Skin epidermis (tissue), 12 donors: ENCODE data around the gene ACACA.

Source experiments
- H3K27ac ChIP-seq, 21 experiments: fragments of 200-600 bp; sonication (generic) in 11 of 21; one replicate each; pipeline ENCODE4 v1.5.0; 2020; ENCODE audit warnings: mild to moderate bottlenecking in 3 of 21, inconsistent platforms in 2 of 21, moderate library complexity in 2 of 21
- H3K4me3 ChIP-seq, 7 experiments: fragments of 200-600 bp; sonication (generic) in 2 of 7; one replicate each; pipeline ENCODE4 v1.5.0; 2020; ENCODE audit warnings: inconsistent platforms in 2 of 7, mild to moderate bottlenecking in 2 of 7, moderate library complexity in 1 of 7

Gene ACACA

GRCh38 chr17:37256627-37257026 lies 150.0 kb downstream of the ACACA start:
- H3K27ac ChIP-seq: no peak overlapping the region
- H3K4me3 ChIP-seq: no peak overlapping the region

- H3K4me3 ChIP-seq: no peak overlapping the region
Observed at GRCh38 chr17:37255432-37255831, 151.2 kb downstream of the ACACA start.

GRCh38 chr17:37247825-37248224 lies 158.8 kb downstream of the ACACA start:
- Histone ChIP-seq H3K27ac (no peak overlapping the region), H3K4me3 (no peak overlapping the region)

More at GRCh38 chr17:37255432-37255831, 151.2 kb downstream of the ACACA start:
- no peak overlapping the region for H3K27ac ChIP-seq

GRCh38 chr17:37246085-37246484 lies 160.6 kb downstream of the ACACA start:
- Histone ChIP-seq H3K27ac (no peak overlapping the region), H3K4me3 (no peak overlapping the region)

- Histone ChIP-seq H3K4me3 (no peak overlapping the region), H3K27ac (no peak overlapping the region)
Observed at GRCh38 chr17:37240381-37240780, 166.3 kb downstream of the ACACA start.

- H3K27ac ChIP-seq: no peak overlapping the region
- H3K4me3 ChIP-seq: no peak overlapping the region
Observed at GRCh38 chr17:37239690-37240334, 166.8 kb downstream of the ACACA start.

- no peak overlapping the region for H3K4me3 ChIP-seq
- H3K27ac ChIP-seq: no peak overlapping the region
Observed at GRCh38 chr17:37234106-37234505, 172.5 kb downstream of the ACACA start.

- Histone ChIP-seq H3K27ac (no peak overlapping the region), H3K4me3 (no peak overlapping the region)
Observed at GRCh38 chr17:37233036-37233435, 173.6 kb downstream of the ACACA start.

GRCh38 chr17:37231887-37232286 lies 174.7 kb downstream of the ACACA start:
- H3K4me3 ChIP-seq: no peak overlapping the region

GRCh38 chr17:37230633-37231032 lies 176.0 kb downstream of the ACACA start:
- Histone ChIP-seq H3K4me3 (no peak overlapping the region), H3K27ac (no peak overlapping the region)

More at GRCh38 chr17:37231887-37232286, 174.7 kb downstream of the ACACA start:
- no peak overlapping the region for H3K27ac ChIP-seq

GRCh38 chr17:37225465-37225864 lies 181.2 kb downstream of the ACACA start:
- no peak overlapping the region for H3K27ac ChIP-seq
- H3K4me3 ChIP-seq: no peak overlapping the region

GRCh38 chr17:37221865-37222264 lies 184.8 kb downstream of the ACACA start:
- H3K27ac ChIP-seq: no peak overlapping the region

GRCh38 chr17:37220607-37220953 lies 186.1 kb downstream of the ACACA start:
- no peak overlapping the region for H3K27ac ChIP-seq
- no peak overlapping the region for H3K4me3 ChIP-seq

More at GRCh38 chr17:37221865-37222264, 184.8 kb downstream of the ACACA start:
- no peak overlapping the region for H3K4me3 ChIP-seq

- no peak overlapping the region for H3K4me3 ChIP-seq
- H3K27ac ChIP-seq: no peak overlapping the region
Observed at GRCh38 chr17:37219876-37220606, 186.6 kb downstream of the ACACA start.

GRCh38 chr17:37218849-37219248 lies 187.8 kb downstream of the ACACA start:
- H3K4me3 ChIP-seq: no peak overlapping the region
- no peak overlapping the region for H3K27ac ChIP-seq

- no peak overlapping the region for H3K4me3 ChIP-seq
- H3K27ac ChIP-seq: no peak overlapping the region
Observed at GRCh38 chr17:37214416-37214815, 192.2 kb downstream of the ACACA start.

- Histone ChIP-seq H3K27ac (no peak overlapping the region), H3K4me3 (no peak overlapping the region)
Observed at GRCh38 chr17:37213927-37214326, 192.7 kb downstream of the ACACA start.

GRCh38 chr17:37212179-37212578 lies 194.5 kb downstream of the ACACA start:
- no peak overlapping the region for H3K27ac ChIP-seq
- H3K4me3 ChIP-seq: no peak overlapping the region

GRCh38 chr17:37211136-37211535 lies 195.5 kb downstream of the ACACA start:
- Histone ChIP-seq H3K4me3 (no peak overlapping the region), H3K27ac (no peak overlapping the region)

GRCh38 chr17:37207103-37207502 lies 199.5 kb downstream of the ACACA start:
- H3K4me3 ChIP-seq: no peak overlapping the region
- H3K27ac ChIP-seq: no peak overlapping the region

GRCh38 chr17:37206299-37206698 lies 200.3 kb downstream of the ACACA start:
- Histone ChIP-seq H3K4me3 (no peak overlapping the region), H3K27ac (no peak overlapping the region)

GRCh38 chr17:37200497-37200896 lies 206.1 kb downstream of the ACACA start:
- Histone ChIP-seq H3K27ac (no peak overlapping the region), H3K4me3 (no peak overlapping the region)
